Stimulated activated CD4-positive, alpha-beta T cell treated with anti-CD3 and anti-CD28 coated beads, Interleukin-12 subunit alpha, Interleukin-12 subunit beta, amount 100 ng/mL, for 4 hours (primary cell): ENCODE results near the gene SAMD4A.

Experiments used
- DNase-seq: peaks from one replicate; pipeline ENCODE4 v3.0.0-alpha.2; 2020

Gene SAMD4A

DNA sequence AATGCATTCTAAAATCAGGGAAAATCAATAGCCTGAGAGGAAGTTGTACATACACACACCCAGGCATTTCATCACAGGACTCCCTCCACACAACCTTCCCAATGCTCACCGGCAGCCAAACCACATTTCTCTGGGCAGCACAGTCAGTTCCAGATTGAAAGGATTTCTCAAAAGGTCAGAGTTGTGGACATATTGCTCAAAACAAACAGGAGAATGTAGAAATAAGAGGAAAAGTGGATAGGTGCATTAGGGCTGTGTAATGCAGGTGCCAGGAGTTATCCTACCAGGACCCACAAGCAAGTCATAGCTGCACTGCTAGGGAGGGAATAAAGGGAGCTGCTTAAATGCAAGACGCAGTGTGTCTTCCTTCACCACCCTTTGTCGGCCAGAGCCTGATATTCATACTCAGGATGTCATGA lies 272.8 kb downstream of the SAMD4A start:
- no peak for DNase-seq

DNA sequence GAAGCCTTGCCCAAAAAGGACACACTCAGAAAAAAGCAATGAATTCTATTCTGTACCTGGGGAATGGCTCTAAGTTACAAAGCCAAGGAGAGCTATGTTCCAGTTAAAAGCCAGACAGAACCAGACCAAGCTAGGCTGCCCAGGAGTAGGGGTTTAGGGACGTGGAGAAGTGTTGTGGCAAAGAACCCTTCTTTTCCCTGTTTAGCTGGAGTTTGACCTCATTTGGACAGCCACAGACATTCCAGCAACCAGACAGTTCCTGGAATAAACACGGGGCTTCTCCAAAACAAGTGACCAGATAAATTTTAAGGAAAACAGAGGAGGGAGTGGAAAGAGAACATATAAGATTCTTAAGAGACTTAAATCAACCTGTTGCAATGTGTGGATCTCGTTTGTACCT lies 273.4 kb downstream of the SAMD4A start:
- DNase-seq, result no peak

DNA sequence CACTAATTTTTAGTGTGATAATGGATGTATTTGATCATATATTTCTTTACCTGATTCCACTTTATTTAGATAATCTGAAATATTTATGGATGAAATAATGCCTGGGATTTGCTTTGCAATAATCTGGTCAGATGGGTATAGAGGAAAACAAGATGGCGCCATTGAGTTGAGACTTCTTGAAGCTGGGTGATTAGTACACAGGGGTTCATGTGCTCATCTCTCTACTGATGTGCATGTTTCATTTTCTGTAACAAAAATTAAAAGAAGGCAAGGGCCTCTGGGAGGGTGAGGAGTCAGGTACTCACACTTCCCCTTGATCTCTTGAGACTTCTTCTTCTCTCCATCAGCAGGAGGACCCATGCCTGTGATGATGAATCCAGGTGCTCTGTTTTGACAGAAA lies 273.9 kb downstream of the SAMD4A start:
- DNase-seq, result no peak
